ENCODE results near the gene MTFR2.

Gene MTFR2

DNA sequence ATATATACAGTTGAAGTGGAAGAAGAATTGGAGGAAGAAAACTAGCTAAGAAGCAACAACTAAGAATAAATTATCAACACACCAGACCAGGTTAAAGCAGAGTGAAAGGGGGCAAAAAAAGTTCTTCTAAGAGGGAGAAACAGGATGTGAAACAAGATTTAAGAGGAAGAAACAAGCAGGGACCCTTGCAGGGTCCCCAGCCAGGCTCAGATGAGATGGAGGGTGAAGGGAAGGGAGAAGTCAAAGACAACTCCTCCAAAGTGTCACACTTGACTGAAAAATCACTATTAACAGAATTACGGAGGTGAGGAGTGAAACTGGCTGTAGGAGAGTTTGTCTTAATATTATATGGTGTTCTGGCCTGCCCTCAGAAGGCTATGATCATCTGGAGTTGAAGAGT lies 65.4 kb downstream of the MTFR2 start:
- DNase-seq (ENCODE audit: low read depth) = no peak

DNA sequence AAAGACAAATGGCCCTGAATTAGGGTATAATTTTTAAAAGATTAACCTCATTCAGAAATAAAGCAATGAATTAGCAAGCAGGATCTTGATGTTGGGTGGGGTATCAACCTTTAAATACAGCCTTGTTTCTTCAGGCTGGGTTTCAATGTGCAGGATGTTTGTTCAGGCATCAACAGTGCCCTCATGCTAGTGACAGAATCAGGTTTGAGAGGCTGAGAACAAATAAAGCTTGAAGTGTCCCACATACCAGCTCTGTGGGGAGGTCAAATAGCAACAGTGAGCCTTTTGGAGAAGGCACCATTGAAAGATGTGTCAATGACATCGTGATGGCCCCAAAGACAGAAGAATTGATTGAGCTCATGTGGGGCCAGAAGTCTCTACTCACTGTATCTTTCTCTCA lies 68.2 kb downstream of the MTFR2 start:
- no peak for DNase-seq (ENCODE audit: low read depth)

DNA sequence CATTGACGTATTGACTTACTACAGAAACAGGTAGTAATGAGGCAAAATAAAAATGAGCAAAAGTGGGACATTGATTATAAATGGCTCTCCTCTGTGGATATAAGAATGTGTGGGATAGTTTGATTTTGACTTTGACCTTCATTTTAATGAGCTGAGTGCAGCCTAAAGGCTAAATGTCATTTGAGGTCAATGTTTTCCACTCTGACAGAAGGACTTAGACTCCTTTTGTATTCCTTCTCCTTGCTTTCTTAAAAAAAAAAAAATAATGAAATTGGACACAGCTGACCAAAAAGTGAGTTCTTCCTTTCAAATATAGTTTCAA lies 68.6 kb downstream of the MTFR2 start:
- DNase-seq (ENCODE audit: low read depth) = no peak

Data from non-pigmented ciliary epithelial cell (primary cell).